HG03442 (cell line): ENCODE results near the gene ADAP1.

Source experiments
- ATAC-seq: cut with Tn5 transposase; IDR thresholded peaks from one replicate; pipeline ENCODE4 v1.9.1; 2021; ENCODE audit warnings: mild to moderate bottlenecking, moderate library complexity; ENCODE audit not compliant: unreplicated experiment

ADAP1 gene

GRCh38 chr7:940599-941408 is 13.7 kb downstream of the ADAP1 start:
- no peak for ATAC-seq

GRCh38 chr7:939843-940242 is 14.6 kb downstream of the ADAP1 start:
- ATAC-seq, result no peak

GRCh38 chr7:938546-939185 is 15.8 kb downstream of the ADAP1 start:
- no peak for ATAC-seq

- ATAC-seq, result no peak
Measured at GRCh38 chr7:937856-938484, 16.5 kb downstream of the ADAP1 start.

- ATAC-seq, result peak; percentile 92
Measured at GRCh38 chr7:936386-937054, 18.0 kb downstream of the ADAP1 start.

GRCh38 chr7:935874-936385 is 18.6 kb downstream of the ADAP1 start:
- no peak for ATAC-seq

- no peak for ATAC-seq
Measured at GRCh38 chr7:935164-935873, 19.2 kb downstream of the ADAP1 start.

- ATAC-seq, result no peak
Measured at GRCh38 chr7:934469-935163, 19.9 kb downstream of the ADAP1 start.

- ATAC-seq, result no peak
Measured at GRCh38 chr7:932651-932975, 21.9 kb downstream of the ADAP1 start.

GRCh38 chr7:931871-932650 is 22.4 kb downstream of the ADAP1 start:
- ATAC-seq, result no peak

GRCh38 chr7:930975-931758 is 23.3 kb downstream of the ADAP1 start:
- ATAC-seq, result no peak

- ATAC-seq, result no peak
Measured at GRCh38 chr7:929311-929711, 25.2 kb downstream of the ADAP1 start.

- no peak for ATAC-seq
Measured at GRCh38 chr7:927031-927671, 27.3 kb downstream of the ADAP1 start.

GRCh38 chr7:926061-927030 is 28.1 kb downstream of the ADAP1 start:
- ATAC-seq, result no peak

- no peak for ATAC-seq
Measured at GRCh38 chr7:925601-926000, 28.9 kb downstream of the ADAP1 start.

- peak; percentile 45 for ATAC-seq
Measured at GRCh38 chr7:924541-925231, 29.8 kb downstream of the ADAP1 start.
